GM19023 (cell line): ENCODE measurements around the gene FMN2.
"Not testable (repeated sequence)": the region's sequence is repeated elsewhere in the genome, so short reads cannot be mapped to it uniquely, and the experiment has no call there.

ENCODE experiments used
- ATAC-seq: cut with Tn5 transposase; IDR thresholded peaks from one replicate; pipeline ENCODE4 v1.9.1; 2021; ENCODE audit warnings: mild to moderate bottlenecking, moderate library complexity; ENCODE audit not compliant: unreplicated experiment

The FMN2 gene

GRCh38 chr1:240295811-240296210 lies 204.1 kb downstream of the FMN2 start:
- ATAC-seq = no peak

- ATAC-seq = no peak
Observed at GRCh38 chr1:240304466-240304865, 212.8 kb downstream of the FMN2 start.

GRCh38 chr1:240306673-240307072 lies 215.0 kb downstream of the FMN2 start:
- no peak for ATAC-seq

GRCh38 chr1:240308096-240308495 lies 216.4 kb downstream of the FMN2 start:
- no peak for ATAC-seq

GRCh38 chr1:240309769-240310168 lies 218.1 kb downstream of the FMN2 start:
- no peak for ATAC-seq

GRCh38 chr1:240310226-240310925 lies 218.7 kb downstream of the FMN2 start:
- no peak for ATAC-seq

- ATAC-seq = no peak
Observed at GRCh38 chr1:240312872-240313271, 221.2 kb downstream of the FMN2 start.

- no peak for ATAC-seq
Observed at GRCh38 chr1:240314845-240315801, 223.4 kb downstream of the FMN2 start.

- ATAC-seq = no peak
Observed at GRCh38 chr1:240319998-240320397, 228.3 kb downstream of the FMN2 start.

GRCh38 chr1:240320659-240321058 lies 229.0 kb downstream of the FMN2 start:
- no peak for ATAC-seq

GRCh38 chr1:240322943-240323342 lies 231.3 kb downstream of the FMN2 start:
- ATAC-seq = no peak

GRCh38 chr1:240328382-240328781 lies 236.7 kb downstream of the FMN2 start:
- not testable (repeated sequence) for ATAC-seq

GRCh38 chr1:240329443-240329842 lies 237.8 kb downstream of the FMN2 start:
- no peak for ATAC-seq

GRCh38 chr1:240332672-240333071 lies 241.0 kb downstream of the FMN2 start:
- no peak for ATAC-seq

- no peak for ATAC-seq
Observed at GRCh38 chr1:240337781-240338180, 246.1 kb downstream of the FMN2 start.

- ATAC-seq = no peak
Observed at GRCh38 chr1:240338837-240339236, 247.2 kb downstream of the FMN2 start.

GRCh38 chr1:240341365-240342250 lies 249.9 kb downstream of the FMN2 start:
- ATAC-seq = no peak

- ATAC-seq = no peak
Observed at GRCh38 chr1:240342251-240342625, 250.6 kb downstream of the FMN2 start.

- ATAC-seq = no peak
Observed at GRCh38 chr1:240343045-240343444, 251.4 kb downstream of the FMN2 start.

GRCh38 chr1:240343966-240344365 lies 252.3 kb downstream of the FMN2 start:
- no peak for ATAC-seq

GRCh38 chr1:240344918-240345317 lies 253.2 kb downstream of the FMN2 start:
- no peak for ATAC-seq
